Heart left ventricle (tissue), 13 donors: Measurements from ENCODE around the gene CDCA5.

Source experiments
- POLR2A ChIP-seq, 2 donors: fragments of 450-650 bp; IDR thresholded peaks; one replicate each; pipeline ENCODE4 v1.6.1; 2017; ENCODE audit warnings: antibody characterized with exemption in 2 of 2, mild to moderate bottlenecking in 2 of 2, moderate library complexity in 2 of 2
- TF ChIP-seq, protein P1 (sequence below), 12 donors: fragments of 200-600 bp; sonication (generic) in 4 of 12; IDR thresholded peaks; one replicate each; pipeline versions ENCODE4 v1.5.0 to v1.8.0; 2018 to 2022; ENCODE audit warnings: antibody characterized with exemption in 12 of 12, mild to moderate bottlenecking in 5 of 12
- donor health status: ischemic (EF 13 %, LVEDD 7.1; RV severe dilation, severe dysfunction).
- donor health status: DM: no; HTN: yes; CAD: no.
- donor health status: DM: no; HTN: no; CAD: no.
- donor health status: ischemic (EF 25% LVEDD 6.9; RV normal size, moderate dysfunction).
- donor health status: ischemic (EF 25% LVEDD 5.7; RV mildly dilated, moderate dysfunction).
- donor health status: ischemic (EF 35%, LVEDD 5.7; RV mildly dilated, moderate dysfunction).
- donor health status: nonischemic (EF 11% LVEDD 7.7; RV severe dilation, severe dysfunction).
- donor health status: DM: yes; HTN: yes; CAD: no.
- donor health status: PGD.
- donor health status: ischemic (EF 29% LVEDD 5.4; RV normal size, mild dysfunction).
- donor health status: nonischemic (EF 23%, LVEDD 6.1; RV moderate dilation, normal function).

DNA sequence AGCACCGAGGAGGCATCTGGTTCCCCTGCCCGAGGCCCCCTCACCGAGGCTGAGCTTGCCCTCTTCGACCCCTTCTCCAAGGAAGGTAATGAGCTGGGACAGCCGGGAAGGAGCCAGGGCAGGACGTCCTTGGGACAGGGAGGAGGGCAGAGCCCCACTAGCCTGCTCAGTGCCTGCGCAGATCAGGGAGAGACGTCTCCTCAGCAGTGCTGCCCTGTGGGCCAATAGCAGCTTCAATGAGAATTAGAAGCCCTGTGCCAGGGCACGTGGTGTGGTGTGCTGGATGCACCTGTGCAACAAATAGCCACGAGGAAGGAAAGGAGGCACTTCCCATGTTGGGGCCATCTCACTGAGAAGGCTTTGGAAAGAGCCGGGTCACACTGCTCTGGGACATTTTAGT is 48.3 kb downstream of the CDCA5 start:
- TF ChIP-seq, protein P1, sequence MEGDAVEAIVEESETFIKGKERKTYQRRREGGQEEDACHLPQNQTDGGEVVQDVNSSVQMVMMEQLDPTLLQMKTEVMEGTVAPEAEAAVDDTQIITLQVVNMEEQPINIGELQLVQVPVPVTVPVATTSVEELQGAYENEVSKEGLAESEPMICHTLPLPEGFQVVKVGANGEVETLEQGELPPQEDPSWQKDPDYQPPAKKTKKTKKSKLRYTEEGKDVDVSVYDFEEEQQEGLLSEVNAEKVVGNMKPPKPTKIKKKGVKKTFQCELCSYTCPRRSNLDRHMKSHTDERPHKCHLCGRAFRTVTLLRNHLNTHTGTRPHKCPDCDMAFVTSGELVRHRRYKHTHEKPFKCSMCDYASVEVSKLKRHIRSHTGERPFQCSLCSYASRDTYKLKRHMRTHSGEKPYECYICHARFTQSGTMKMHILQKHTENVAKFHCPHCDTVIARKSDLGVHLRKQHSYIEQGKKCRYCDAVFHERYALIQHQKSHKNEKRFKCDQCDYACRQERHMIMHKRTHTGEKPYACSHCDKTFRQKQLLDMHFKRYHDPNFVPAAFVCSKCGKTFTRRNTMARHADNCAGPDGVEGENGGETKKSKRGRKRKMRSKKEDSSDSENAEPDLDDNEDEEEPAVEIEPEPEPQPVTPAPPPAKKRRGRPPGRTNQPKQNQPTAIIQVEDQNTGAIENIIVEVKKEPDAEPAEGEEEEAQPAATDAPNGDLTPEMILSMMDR (IDR thresholded peaks at IDR 0.05) = no peak
- TF ChIP-seq POLR2A (IDR thresholded peaks at IDR 0.05) = no peak
